ENCODE measurements around the gene CDC14B.

- TF ChIP-seq GATA2 (IDR thresholded peaks at IDR 0.05; ENCODE audit: low read depth, low read length) (no peak), GATA3 (IDR thresholded peaks at IDR 0.05; ENCODE audit: low read depth, low read length) (no peak)
These were observed 2.0 kb upstream of the CDC14B start for GRCh38 chr9:96621618-96622017.
